ENCODE measurements around the gene KCNN1.
A peak's percentile ranks its signal among the peaks of the same experiment; 100 is the strongest.

KCNN1 gene

DNA sequence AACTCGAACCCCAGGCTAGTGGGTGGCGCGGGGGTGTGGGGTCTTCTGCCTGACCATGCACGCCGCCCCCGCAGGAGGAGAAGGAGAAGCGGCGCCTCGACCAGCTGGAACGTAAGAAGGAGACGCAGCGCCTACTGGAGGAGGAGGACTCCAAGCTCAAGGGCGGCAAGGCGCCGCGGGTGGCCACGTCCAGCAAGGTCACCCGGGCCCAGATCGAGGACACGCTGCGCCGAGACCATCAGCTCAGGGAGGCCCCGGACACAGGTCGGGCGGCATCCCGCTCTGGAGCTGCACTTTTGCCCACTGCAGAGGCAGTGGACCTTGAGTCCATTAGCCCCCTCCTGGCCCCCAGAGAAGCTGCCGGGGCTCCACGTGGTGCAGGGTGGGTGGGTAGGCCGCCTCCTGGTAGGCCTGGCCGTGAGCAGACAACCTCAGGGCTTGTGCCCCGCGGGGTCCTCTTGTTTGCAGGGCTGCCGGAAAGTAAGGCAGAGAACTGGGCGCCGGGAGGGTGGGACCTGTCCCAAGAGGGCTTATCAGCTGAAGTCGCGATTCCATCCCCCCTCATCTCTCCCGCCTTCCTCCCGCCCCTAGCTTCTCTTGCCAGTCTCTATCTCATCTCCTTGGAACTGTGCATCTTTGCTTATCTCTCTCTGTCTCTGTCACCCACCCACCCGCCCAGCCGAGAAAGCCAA lies 24.2 kb upstream of the KCNN1 start:
- no peak for ATAC-seq
- Mint-ChIP-seq H3K36me3 (peaks cover 10% of the 10 kb centered on the region), H3K27me3 (no peaks in the 10 kb centered on the region), H3K27ac (no peak overlapping the region), H3K9me3 (no peaks in the 10 kb centered on the region), H3K4me1 (peaks cover 22% of the 10 kb centered on the region), H3K4me3 (no peak overlapping the region)

DNA sequence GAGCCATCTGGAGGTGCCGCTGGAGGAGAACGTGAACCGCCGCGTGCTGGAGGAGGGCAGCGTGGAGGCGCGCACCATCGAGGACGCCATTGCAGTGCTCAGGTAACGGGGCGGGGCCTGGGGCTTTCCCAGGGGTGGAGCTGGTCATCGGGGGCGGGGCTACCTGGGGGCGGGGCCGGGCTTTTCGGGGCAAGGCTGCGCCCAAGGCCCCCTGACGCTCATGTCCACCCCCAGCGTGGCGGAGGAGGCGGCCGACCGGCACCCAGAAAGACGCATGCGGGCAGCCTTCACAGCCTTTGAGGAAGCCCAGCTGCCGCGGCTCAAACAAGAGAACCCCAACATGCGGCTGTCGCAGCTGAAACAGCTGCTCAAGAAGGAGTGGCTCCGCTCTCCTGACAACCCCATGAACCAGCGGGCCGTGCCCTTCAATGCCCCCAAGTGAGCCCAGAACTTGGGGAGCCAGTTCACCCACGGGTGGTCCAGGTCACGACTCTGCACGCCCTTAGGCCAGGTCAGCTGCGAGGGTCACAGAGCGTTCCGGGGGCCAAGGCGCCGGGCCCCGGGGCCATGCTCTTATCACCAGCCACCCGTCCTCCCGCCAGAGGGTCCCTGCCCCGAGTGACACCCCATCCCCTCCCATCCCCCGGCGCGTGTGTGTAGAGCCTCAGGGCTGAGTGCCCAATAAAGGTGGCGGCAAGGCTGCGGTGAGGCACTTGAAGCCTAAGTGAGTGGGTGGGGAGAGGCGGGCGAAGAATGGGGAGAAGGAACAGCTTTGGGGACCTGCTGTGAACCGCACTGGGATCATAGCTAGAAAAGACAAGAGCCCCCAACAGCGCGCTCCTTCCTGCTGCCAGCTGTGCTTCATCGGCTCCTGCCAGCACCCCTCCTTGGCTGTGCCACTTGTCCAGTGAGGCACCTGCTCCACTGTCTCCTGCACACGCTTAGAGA lies 23.4 kb upstream of the KCNN1 start:
- ATAC-seq = no peak
- H3K27me3 Mint-ChIP-seq = no peaks in the 10 kb centered on the region
- H3K9me3 Mint-ChIP-seq = no peaks in the 10 kb centered on the region
- H3K36me3 Mint-ChIP-seq = peaks cover 10% of the 10 kb centered on the region
- no peak overlapping the region for H3K27ac Mint-ChIP-seq
- H3K4me1 Mint-ChIP-seq = peaks cover 24% of the 10 kb centered on the region
- H3K4me3 Mint-ChIP-seq = no peak overlapping the region

DNA sequence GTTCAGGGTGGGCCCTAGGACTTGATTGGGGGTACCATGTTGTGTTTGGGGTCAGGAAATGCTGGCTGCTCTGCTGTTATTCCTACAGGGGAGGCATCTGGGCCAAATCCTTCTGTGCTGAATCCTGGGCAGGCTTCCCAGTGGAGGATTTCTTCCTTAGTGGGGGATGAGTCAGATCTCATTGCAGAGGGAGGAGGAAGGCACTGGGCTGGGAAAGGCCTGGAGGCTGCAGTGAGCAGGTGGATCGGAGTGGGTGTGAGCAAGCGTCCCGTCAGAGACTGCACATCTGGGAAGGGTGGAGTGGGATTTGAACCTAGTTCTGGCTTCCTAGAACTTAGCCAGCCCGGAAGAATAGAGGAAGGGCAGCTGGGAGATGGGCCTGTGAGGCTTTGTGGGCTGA lies 22.6 kb upstream of the KCNN1 start:
- peaks cover 10% of the 10 kb centered on the region for H3K36me3 Mint-ChIP-seq
- no peaks in the 10 kb centered on the region for H3K9me3 Mint-ChIP-seq
- no peak overlapping the region for H3K27ac Mint-ChIP-seq
- H3K4me1 Mint-ChIP-seq = peaks cover 31% of the 10 kb centered on the region
- no peak for ATAC-seq
- H3K4me3 Mint-ChIP-seq = no peak overlapping the region
- H3K27me3 Mint-ChIP-seq = peaks cover 6% of the 10 kb centered on the region

DNA sequence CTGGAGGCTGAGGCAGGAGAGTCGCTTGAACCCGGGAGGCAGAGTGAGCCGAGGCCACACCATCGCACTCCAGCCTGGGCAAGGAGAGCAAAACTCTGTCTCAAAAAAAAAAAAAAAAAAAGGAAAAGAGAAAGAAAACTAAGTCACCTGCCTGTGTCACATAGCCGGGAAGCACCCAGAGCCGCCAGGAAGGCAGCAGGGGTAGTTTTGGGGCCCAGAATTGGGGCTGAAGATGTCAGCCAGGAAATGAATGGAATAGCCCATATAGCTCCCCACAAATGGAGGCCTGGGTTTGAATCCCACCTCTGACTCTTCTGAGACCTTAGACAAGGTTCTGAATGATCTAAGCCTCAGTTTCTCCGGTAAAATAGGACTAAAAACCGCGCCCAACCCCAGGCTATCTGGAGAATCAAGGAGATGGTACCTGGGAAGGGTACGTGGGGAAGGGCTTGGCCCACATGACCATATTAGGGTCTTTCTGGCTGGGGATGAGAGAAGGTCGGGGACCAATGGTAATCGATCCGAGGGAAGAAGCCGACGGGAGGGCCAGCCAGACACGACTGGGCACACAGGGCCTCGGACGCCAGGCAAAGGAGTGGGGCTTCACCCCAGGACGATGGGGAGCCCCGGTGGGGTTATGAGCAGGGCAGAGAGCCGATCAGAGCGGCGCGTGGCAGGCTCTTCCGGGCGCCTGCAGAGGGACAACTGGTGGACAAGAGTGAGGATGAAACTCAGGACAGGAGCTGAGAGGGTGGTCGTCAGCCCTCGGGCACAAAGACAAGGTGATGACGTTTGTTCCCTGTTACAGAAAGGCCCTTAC lies 19.7 kb upstream of the KCNN1 start:
- ATAC-seq = peak; percentile 60
- H3K9me3 Mint-ChIP-seq = no peaks in the 10 kb centered on the region
- peak overlapping the region; percentile 85 for H3K4me3 Mint-ChIP-seq
- peak overlapping the region; percentile 83 for H3K27ac Mint-ChIP-seq
- H3K27me3 Mint-ChIP-seq = peaks cover 32% of the 10 kb centered on the region
- peaks cover 4% of the 10 kb centered on the region for H3K36me3 Mint-ChIP-seq
- H3K4me1 Mint-ChIP-seq = peaks cover 58% of the 10 kb centered on the region

- H3K4me3 Mint-ChIP-seq = peak overlapping the region; percentile 85
- no peaks in the 10 kb centered on the region for H3K9me3 Mint-ChIP-seq
- H3K27ac Mint-ChIP-seq = peak overlapping the region; percentile 83
- H3K36me3 Mint-ChIP-seq = no peaks in the 10 kb centered on the region
- H3K4me1 Mint-ChIP-seq = peaks cover 65% of the 10 kb centered on the region
- peaks cover 40% of the 10 kb centered on the region for H3K27me3 Mint-ChIP-seq
- peak; percentile 83 for ATAC-seq
Observed at GRCh38 chr19:17947815-17948513, 18.9 kb upstream of the KCNN1 start.

GRCh38 chr19:17948514-17948900 lies 18.4 kb upstream of the KCNN1 start:
- peaks cover 70% of the 10 kb centered on the region for H3K4me1 Mint-ChIP-seq
- H3K27ac Mint-ChIP-seq = peak overlapping the region; percentile 43
- no peak for ATAC-seq
- peaks cover 46% of the 10 kb centered on the region for H3K27me3 Mint-ChIP-seq
- H3K9me3 Mint-ChIP-seq = no peaks in the 10 kb centered on the region
- no peaks in the 10 kb centered on the region for H3K36me3 Mint-ChIP-seq
- H3K4me3 Mint-ChIP-seq = peak overlapping the region; percentile 85

DNA sequence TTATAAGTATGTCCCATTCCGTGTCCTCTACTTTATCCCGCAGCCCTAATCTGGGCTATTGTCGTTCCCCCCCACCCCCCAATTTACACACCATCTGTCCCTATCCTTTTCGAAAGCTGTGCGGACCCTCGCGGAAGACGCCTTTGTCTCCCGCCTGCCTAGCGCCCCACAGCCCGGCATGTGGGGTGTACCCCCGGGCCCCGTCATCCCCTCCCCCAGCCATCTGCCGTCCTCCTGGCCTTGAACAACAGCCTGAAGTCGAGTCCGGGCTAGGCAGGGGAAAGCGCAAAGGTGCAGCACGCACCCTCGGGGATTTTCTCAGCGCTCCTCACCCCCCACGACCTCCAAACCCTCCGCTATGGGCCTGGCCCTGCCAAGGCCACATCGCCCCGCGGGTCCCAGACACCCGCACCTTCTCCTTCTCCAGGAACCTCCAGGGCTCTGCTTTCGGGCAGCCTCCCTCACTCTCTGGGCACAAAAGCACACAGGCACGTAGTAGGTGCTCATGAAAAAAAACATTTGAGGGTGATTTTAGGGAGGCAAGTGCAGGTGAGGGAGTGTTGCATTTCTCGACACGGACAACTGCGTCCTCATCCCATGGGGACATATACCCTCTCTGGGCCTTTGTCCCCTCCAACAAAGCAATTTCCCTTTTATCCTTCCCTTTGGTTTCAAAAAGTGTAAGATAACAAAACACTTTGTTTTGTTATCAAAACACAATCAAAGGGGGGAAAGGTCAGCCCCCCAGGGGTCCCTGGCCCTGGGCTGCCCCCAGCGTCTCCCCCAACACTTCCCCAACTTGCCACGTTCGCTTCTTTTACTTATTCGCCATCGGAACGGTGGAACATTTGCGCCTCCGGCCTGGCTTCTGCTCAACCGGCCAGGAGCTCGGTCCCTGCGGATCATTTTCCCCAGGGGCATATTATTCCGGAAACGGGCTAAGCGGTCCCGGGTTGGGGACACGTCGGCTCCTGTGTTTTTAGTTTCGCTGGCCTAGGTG lies 17.7 kb upstream of the KCNN1 start:
- peaks cover 74% of the 10 kb centered on the region for H3K4me1 Mint-ChIP-seq
- peak overlapping the region; percentile 43 for H3K27ac Mint-ChIP-seq
- no peaks in the 10 kb centered on the region for H3K36me3 Mint-ChIP-seq
- H3K27me3 Mint-ChIP-seq = peaks cover 53% of the 10 kb centered on the region
- H3K4me3 Mint-ChIP-seq = peak overlapping the region; percentile 85
- H3K9me3 Mint-ChIP-seq = no peaks in the 10 kb centered on the region
- ATAC-seq = no peak

GRCh38 chr19:17949956-17950309 lies 17.0 kb upstream of the KCNN1 start:
- ATAC-seq = no peak
- peaks cover 60% of the 10 kb centered on the region for H3K27me3 Mint-ChIP-seq
- peaks cover 74% of the 10 kb centered on the region for H3K4me1 Mint-ChIP-seq
- peak overlapping the region; percentile 45 for H3K27ac Mint-ChIP-seq
- peak overlapping the region; percentile 85 for H3K4me3 Mint-ChIP-seq
- no peaks in the 10 kb centered on the region for H3K9me3 Mint-ChIP-seq
- H3K36me3 Mint-ChIP-seq = no peaks in the 10 kb centered on the region

DNA sequence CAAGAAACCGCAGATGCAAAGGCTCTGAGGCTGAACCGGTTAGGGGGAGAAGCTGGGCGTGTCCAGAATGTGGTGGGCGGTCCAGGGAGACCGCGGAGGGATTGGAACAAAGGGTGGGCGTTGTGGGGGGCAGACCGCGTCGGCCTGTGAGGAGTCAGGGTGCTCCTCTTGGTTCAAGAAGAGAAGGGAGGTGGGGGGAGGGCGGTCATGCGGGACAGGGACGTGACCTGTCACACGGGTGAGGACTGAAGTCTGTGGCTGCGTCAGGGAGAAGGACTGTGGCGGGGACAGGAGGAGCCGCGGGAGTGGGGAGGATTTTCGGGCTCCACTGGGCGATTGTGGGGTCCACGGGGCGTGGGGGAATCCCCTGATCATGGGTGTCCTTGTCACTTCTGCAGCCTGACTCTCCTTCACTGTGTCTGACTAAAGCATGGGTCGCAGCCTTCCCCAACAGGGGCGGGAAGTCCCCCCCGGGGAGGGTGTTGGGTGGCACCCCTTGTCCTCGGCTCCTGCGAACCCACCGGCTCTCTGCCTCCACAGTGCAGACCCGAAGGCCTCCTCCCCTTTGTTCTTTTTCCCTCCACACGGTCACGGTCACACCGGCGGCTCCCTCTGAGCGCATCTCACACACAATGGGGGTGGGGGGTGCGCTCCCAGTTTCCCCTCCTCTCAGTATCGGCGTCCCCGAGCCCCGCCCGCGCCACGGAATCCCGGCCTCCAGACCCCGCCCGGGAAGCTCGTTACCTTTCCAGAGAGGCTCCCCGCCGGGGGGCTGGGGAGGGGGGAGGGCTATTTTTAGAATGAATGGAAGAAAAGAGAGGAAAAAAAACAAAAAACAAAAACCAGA lies 16.4 kb upstream of the KCNN1 start:
- Mint-ChIP-seq H3K4me1 (peaks cover 73% of the 10 kb centered on the region), H3K27ac (peak overlapping the region; percentile 45), H3K27me3 (peaks cover 60% of the 10 kb centered on the region), H3K4me3 (peak overlapping the region; percentile 85), H3K9me3 (no peaks in the 10 kb centered on the region), H3K36me3 (no peaks in the 10 kb centered on the region)
- ATAC-seq = no peak

DNA sequence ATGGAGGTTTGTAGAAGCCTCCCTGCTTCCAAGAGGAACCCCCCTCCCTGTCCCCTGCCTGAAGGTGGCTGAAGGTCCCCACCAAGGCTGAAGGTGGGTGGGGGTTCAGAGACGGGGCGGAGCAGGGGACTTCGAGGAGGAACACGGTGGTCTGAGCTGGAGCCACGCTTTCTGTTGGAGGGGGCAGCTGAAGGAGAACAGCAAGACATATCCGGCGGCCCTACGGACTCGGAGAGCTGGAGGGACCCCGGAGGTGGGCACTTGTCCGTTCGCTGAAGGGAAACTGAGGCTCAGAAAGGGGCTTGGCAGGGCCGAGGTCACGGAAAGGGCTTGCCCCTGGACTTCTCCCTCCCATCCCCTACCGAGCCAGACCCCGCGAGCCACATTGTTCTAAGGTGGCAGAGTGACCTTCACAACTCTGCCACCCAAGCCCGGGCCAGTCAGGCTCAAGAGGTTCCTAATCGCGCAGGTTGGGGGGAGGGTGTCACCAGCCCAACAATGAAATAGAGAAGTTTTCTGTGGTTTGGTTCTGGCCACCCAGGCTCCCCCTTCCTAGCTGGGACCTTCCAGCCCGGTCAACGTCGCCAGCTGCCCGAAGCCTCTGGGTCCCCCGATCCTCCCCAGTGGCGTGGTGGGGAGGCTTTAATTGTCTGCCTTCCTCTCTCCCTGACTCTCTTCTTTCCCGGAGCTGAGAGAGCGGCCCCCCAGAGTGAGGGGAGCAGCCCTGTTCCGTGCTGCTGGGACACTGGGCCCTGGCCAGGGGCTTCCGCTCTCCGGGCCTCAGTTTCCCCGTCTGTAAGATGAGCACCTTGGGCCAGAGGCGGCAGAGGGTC lies 15.5 kb upstream of the KCNN1 start:
- Mint-ChIP-seq H3K36me3 (no peaks in the 10 kb centered on the region), H3K27ac (peak overlapping the region; percentile 45), H3K4me3 (peak overlapping the region; percentile 85), H3K9me3 (no peaks in the 10 kb centered on the region), H3K27me3 (peaks cover 66% of the 10 kb centered on the region), H3K4me1 (peaks cover 65% of the 10 kb centered on the region)
- no peak for ATAC-seq

- peaks cover 56% of the 10 kb centered on the region for H3K4me1 Mint-ChIP-seq
- no peak for ATAC-seq
- peaks cover 76% of the 10 kb centered on the region for H3K27me3 Mint-ChIP-seq
- H3K4me3 Mint-ChIP-seq = peak overlapping the region; percentile 61
- H3K9me3 Mint-ChIP-seq = no peaks in the 10 kb centered on the region
- no peaks in the 10 kb centered on the region for H3K36me3 Mint-ChIP-seq
- H3K27ac Mint-ChIP-seq = peak overlapping the region; percentile 61
Observed at GRCh38 chr19:17951990-17952976, 14.6 kb upstream of the KCNN1 start.
